ENCODE data around the gene TRMT44.
A peak's percentile ranks its signal among the peaks of the same experiment; 100 is the strongest.

Gene TRMT44

DNA sequence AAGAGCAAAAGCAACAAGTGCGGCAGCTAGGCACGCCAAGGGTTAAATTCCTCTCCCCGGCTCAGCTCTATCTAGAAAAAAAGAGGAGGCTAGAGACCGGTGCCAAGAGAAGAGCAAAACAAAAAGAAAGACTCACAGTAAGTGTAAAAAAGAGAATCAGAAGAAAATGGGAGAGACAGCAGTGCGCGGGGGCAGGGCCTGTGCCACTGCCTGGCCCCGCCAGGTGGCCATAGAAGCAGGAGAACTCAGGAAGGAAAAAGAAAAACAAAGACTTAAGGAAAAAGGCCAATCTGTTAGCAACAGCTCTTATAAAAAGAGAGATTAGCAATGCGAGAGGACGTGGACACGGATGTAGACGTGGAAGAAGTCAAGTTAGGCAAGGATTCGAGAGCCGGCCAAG lies 3.3 kb upstream of the TRMT44 start:
- no peak for DNase-seq

DNA sequence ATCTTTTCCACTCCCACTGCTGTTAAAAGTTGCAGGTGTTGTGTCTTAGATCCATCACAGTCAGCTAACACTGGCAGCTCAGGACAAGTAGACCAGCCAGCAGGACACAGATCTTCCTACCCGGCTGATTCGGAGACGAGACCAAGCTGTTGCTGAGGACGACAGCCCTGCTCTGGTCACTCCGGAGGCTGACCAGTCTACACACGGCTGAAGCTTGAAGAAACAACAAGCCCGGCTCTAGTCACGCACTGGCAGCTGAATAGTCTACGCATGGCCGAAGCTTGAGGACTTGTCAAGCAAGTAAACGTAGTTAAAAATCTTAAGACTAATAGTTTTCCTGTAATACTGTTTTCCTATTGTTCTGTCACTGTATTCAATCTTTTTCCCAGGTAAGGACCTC lies 1.8 kb upstream of the TRMT44 start:
- no peak for DNase-seq

DNA sequence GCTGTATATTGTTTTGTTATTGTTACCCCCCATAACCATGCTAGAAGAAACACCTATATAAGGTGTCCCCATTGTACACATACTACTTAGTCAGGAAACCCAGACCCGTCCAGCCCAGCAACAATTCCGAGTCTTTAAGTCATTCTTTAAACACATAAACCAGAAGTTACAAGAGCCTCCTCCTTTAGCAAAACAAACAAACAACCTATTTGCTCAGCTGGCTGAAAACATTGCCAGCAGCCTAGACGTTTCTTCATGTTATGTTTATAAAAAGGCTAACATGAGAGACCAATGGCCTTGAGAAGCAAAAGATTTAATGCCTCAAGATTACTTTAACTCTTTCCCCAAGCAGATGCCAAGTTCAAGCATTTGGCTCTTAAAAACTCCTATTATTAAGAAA lies 1.4 kb upstream of the TRMT44 start:
- DNase-seq = no peak

DNA sequence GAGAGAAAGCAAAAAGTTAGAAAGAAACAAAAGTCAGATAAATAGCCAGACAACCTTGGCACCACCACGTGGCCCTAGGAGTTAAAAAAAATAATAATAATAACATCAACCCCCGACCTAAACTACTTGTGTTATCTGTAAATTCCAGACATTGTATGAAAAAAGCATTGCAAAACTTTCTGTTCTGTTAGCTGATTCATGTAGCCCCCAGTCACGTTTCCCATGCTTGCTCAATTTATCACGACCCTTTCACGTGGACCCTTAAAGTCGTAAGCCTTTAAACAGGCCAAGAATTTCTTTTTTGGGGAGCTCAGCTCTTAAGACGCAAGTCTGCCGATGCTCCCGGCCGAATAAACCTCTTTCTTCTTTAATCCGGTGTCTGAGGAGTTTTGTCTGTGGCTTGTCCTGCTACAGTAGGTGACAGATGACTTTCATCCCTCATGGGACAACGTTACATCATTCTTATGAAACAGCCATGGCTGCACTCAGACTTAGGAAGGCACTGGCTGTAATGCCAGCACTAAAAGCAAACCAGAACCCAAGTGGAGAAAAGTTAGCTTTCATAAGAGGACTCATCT lies 574 bp upstream of the TRMT44 start:
- peak; percentile 52 for DNase-seq

DNA sequence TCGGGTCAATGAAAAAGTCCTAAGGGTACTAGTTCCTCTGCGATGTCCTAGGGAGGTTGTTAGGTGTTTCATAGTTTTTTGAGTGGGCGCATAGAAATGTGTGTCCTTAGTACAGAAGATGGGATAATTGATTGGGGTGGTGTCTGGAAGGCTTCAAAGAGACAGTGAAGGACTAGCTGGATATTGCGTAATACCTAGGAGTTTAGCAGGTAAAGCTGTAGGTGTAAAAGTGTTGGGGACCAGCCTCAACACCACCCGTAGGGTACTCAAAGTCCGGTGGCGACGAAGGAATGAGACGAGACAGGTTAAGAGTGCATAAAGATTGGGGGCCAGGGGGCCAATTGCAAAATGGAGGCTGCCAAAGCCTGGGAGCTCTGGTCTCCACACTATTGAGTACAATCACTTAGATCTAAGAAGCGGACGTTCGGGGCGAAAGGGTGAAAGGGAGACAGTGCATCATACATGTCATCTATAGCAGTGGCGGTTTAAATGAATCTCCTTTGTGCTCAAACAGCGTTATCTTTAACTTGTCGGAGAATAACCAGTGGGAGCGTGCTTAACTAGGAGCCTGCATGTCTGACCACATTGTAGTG lies 1.0 kb downstream of the TRMT44 start:
- no peak for DNase-seq

DNA sequence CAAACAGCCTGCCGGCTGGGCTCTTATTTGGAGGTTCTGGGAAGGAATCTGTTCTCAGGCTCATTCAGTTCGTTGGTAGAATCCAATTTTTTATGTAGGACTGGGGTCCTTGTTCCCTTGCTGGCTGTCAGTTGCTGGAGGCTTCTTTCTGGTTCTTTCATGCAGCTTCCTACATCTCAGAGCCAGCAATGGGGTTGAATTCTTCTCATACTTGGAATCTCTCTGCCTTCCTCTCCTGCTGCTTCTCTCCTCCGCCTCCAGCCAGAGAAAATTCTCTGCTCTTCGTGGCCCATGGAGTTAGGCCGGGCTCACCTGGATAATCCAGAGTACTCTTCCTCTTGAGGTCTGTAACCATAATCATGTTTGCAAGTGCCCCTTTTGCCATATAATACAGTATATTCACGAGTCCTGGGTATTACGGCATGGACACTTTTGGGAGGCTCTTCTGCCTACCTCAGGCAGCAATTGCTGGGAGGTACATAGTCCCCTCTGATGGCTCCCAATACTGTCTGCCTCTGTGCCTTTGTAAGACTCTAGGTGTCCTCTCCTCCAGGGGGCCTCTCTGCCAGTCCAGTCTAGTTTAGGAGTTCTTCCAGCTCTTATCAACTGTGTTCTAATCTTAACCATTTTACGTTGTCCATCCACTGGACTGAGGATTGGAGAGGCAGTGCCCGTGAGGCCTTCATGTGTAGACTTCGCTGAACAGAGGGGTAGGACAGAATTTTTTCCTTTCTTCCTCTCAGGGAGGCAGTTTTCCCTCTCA lies 2.2 kb downstream of the TRMT44 start:
- DNase-seq = no peak

DNA sequence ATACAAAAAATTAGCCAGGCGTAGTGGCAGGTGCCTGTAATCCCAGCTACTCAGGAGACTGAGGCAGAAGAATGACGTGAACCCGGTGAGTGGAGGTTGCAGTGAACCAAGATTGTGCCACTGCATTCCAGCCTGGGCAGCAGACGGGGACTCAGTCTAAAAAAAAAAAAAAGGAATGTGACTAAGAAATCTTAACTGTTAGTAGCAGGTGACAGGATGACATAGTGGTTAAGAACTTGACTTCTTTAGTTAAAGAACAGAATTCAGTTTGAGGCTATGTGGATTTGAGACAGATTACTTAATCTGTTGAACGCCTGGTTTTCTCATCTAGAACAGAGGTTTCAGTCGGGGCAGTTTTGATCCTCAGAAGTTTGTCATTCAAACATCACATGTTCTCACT lies 3.2 kb downstream of the TRMT44 start:
- no peak for DNase-seq

DNA sequence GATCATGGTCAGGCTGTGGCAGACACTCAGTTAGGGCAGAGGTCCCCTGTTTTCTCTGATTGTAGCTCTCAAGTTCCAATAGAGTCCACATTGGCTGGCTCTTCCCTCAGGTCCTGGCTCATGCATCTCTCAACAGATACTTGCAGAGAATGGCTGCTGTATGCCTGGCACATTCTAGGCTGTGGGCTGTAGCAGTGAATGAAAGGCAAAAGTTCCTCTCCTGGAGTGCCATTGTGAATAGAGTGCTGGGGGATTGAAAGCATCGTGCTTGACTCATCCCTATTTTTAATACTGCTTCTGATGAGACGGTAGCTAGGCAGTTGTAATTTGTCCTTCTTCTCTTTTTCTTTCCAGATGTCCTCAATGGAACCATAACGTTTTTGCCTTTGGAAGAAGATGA lies 5.5 kb downstream of the TRMT44 start:
- DNase-seq = no peak

DNA sequence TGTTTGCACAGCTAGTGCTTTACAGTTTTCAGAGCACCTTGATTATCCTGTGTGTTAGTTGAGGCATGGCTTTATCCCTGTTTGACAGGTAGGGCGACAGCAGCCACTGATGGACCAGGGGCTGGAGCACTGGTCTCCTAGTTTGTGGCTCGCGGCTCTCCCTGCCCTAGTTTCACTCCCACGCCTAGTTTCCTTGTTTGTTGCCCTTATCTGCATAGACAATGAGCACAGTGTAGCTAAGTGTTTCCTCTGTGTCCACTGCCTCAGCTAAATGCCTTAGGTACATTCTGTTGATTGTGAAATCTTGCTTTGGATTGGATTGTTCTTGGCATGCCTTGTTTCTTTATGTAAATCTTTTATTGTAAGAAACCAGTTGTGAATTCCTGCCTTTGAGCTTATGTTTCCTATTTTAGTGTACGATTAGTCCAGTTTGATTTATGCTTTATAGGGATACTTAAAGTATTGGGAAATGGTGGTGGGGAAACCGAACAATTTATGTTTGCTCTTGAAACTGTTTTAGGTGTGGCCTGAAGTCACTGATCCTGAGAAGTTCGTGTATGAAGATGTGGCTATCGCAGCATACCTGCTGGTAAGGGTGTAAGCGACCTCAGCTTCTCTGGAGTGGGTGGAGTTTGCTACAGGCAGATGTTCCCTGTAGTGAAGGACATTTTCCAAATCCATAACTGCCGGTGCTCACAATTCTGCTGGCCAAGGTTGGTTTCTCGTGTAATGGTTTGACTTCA lies 11.0 kb downstream of the TRMT44 start:
- DNase-seq = no peak

DNA sequence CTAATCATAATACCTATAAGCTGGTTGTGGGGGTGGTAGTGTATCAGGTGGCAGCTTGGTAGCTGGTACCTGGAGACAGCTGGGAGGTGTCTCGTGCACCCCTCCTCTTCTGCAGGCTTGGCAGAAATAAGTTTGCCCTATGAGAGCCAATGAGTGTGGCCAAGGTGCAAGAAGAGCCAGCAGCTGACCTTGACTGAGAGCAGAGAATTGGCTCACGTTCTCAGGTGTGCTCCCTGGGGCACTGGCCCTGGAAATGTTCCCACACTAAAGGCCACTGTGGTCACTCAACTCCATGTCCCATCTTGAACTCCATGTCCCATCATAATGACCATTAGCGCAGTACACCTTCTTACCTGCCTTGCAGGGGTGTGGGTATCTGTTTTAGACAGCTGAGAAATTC lies 13.4 kb downstream of the TRMT44 start:
- DNase-seq = no peak

DNA sequence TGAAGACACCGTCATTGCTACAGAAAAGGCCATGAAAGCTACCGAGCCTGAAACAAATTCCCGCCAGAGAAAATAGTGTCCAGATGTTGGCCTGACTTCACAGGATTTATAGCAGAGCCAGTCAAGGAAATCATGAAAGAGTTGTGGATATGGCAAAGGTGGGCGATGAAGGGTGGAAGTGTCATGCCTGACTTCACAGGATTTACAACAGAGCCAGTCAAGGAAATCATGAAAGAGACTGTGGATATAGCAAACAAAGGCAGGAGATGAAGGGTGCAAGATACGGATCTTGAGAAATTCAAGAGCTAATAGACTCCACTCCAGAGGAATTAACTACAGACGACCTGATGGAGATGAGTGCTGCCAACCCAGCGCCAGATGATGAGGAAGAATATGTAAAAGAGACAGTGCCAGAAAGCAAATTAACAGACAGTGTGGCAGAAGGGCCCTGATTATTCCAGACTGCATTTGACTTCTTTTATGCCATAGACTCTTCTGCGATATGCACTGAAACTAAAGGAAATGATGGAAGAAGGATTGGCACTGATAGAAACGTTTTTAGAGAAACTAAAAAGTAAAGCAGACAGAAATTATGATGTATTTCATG lies 17.2 kb downstream of the TRMT44 start:
- no peak for DNase-seq

DNA sequence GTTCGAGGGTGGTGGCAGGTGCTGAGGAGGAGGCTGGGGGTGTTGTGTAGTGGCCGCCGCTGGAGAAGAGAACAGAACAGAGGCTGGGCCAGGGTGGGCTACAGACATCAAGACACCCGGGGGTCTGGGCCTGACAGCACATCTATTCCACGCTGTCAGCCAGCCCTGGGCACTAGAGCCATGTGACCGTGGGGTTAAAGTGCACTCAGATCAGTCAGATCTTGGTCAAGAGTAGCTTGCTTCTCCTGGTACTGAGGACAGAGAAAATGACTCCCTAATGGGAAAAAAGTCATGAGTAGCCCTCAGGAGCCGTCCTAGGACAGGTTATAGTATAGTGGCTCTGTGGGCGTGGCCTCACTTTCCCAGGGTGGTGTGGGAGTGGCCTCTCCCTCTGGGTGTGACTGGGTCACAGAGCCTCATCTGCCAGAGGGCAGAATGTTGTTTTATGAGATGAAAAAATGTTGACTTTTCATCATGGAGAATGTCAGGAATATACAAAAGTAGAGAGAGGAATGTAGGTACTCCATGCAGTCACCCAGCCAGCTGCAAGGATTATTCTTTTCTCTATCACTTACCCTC lies 19.4 kb downstream of the TRMT44 start:
- no peak for DNase-seq

DNA sequence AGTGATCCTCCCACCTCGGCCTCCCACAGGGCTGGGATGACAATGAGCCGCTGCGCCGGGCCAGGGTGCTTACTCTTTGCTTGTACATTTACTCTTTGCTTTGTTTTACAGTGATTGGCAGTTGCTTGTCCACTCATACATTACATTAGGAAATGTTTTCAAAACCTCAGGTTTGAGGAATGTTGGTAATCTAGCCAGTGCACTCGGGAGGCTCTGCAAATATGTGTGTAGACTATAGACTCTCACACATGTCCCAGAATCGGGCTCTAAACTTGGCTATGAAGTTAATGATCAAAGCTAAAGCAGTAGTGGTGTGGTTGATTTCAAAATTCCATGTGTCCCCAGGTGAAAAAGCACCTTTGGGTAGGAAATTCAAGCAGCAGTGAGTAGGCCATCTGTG lies 20.5 kb downstream of the TRMT44 start:
- no peak for DNase-seq

DNA sequence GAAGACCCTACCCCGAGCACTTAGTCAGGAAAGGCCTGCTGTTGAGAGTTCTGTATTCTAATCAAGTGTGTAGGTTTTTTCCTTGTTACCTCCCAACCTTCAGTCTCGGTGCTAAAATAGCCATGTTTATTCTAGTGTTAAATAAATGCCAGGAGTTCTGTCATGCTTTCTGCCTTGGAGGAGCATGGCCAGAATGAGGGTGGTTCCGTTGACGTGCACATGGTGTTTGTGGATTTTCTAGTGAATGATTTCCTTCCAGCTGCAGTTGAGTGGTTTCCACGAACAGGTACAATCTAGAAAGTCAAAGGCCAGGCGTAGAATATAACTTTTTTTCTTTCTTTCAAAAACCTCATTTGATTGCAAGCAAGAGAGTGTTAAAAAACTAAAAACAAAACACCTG lies 21.0 kb downstream of the TRMT44 start:
- no peak for DNase-seq

DNA sequence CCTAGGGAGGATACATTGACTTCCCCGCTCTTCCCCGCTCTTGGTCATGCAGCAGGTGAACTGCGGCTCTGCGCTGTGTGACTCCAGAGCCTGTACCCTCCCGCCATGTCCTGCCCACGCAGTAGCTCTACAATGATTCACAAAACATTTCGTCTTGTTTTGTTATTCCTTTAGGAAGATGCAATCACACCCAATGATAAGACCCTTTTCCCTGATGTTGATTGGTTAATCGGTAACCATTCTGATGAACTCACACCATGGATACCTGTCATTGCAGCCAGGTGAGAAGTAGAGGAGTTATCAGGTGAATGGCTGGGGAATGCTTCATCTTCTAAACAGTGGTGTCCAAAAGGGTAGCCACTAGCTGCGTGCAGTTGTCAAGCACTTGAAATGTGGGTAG lies 23.2 kb downstream of the TRMT44 start:
- no peak for DNase-seq

DNA sequence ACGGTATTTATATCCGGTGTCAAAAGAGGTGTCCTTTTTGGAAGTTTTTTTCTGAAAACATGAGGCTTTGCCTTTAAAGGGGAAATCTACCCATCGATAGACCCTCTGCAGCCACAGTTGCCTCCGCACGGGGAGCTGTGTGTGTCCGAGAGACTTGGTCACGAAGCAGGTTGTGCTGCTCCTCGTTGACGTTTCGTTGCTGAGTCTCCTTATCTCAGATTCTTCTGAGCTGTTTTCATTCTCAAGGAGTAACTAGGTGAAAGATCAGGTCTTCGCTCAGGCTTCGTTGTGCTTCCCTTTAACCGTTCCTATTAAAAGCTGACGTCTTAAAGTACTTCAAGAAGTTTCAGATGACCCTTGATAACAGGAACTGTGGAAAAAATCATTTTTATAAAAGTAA lies 23.8 kb downstream of the TRMT44 start:
- DNase-seq = no peak

DNA sequence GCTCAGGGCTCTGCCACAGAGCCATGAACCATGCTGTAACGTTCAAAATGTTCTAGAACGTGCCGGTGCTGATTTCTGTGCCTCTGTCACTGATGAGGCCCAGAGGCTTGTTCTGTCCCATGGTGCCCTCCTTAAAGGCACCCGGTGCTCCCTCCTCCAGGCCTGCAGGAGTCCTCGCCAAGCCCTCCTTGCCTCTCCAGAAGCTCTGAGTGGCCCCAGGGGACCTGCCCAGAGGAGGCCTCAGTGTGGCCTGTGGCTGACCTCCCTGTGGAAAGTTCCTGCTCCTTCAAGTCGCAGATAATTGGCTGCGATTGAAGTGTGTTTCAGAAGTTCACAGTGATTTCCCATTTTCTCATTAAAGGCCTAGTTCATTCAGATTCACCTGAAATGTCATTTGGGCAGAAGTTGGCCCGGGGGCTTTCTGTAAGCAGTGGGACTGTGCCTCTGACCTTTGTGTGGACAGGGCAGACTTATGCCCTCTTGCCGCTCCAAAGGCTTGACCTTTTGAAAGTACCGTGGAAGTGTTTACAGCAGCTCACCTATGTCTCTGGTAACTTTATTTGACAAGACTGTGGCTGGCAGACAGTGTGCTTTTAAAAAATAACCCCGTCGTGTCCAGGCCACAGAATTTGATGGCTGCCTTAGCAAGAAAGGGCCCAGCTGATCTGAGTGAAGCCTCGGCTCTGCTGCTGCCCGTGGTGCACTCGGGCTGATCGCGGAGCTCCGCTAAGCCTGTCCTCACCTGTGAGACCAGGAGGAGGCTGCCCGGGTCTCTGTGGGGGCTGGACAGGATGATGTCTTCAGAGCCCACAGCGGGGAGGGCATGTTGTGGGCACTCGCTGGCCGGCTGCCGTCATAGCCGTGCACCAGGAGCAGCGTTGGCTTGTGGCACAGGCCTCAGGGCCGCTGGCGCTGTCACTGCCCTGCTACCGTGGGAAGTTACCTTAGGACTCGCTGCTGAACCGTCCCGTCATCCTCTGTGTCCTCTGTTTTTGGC lies 25.3 kb downstream of the TRMT44 start:
- DNase-seq = no peak

DNA sequence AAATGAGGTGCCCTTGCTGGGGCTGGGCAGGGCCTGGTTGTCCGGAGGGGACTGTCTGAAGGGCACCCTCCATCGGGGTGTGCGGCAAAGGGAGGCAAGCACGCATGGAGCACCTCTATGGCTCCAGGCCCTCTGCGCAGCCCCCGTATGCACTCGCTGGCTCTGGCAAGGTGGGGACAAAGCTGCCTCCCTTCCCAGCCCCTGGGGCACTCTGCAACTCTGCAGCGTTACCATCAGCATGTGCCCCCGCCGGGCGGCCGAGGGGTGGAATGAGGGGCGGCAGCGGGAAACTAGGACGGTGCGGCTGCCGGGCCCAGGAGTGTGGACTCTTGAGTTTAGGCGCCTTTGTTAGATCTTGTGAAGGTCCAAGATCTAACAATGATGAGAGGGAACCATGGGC lies 26.4 kb downstream of the TRMT44 start:
- DNase-seq = no peak

DNA sequence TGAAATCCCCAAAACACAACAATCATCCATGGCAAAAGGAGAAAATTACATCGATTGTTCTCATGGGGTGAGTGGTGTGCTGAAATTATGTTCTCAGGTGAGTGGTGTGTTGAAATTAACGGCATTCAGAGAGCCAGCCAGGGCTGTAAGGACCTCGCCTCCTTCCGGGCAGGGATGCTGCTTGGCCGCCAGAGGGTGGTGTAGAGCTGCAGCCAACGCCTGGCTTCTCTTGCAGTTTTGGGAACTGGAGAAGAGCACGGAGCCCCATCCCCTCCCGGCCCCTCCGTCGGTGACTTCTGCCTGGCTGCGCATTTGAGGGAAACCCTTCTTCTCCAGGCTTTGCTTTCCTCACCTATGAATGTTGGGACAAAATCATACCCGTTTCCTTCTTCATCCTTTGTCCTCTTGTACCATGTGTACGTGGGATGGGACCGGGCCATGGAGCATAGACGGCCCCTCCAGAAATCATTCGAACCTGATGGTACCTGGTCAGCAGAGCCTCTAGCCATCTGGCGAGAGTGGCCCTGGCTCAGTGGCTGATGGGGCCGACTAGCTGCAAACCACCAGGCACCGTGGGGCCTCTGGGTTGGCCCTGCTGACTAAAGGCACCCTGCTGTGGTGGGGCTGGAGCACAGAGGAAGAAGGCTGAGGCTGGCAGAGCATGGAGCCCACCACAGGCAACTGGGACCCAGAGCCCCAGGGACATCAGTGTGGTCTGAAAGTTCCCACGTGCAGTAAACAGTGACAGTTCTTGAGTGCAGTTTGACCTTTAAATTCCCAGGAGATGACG lies 28.4 kb downstream of the TRMT44 start:
- peak; percentile 41 for DNase-seq

DNA sequence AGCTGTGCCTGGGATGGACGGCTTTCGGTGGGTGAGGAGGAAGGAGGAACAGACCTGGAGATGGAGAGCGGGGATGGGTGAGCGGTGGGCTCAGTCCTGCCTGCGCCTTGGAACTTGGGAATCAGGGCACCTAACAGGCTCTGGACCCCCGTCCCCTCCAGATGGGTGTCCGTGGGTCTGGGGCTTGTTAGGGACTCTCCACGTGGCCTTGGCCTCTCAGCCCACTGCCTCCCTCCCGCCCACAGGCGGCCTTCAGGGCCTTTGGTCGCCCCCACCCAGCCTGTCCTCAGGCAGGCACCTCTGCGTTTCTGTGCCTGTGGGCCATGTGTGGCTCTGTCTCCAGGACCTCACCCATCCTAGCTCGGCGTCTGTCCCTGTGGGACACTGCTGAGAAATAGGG lies 29.0 kb downstream of the TRMT44 start:
- no peak for DNase-seq

DNA sequence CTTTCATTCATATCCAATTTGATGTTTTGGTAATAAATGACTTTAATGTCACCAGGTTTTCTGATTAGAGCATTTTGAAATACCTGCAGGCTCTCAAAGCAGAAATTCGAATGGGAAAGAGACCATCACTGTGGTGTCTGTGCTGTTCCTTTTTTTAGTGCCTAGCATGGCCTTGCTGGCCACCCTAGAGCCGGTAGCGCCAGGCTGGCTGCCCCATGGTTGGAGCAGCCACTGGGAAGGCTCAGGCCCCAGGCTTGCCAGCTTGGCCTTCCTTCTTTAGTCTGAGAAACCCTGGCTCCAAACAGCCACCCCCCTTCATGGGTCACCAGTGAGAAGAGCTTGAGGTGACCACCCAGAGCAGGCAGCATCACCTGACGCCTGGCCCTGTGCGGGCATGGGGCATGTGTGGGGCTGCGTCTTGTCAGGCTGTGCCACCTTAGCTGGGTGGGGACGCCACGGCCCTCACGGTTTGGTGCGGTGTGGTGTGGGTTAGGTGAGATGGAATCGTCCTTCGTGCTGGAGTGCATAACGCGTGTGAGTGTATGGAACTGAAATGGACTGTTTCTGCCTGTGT lies 30.0 kb downstream of the TRMT44 start:
- no peak for DNase-seq

Measured in CD4-positive, alpha-beta T cell treated with Interleukin-12 subunit alpha and Interleukin-12 subunit beta, for 1 hour (primary cell).